NK-92 treated with Interleukin-12 subunit alpha and Interleukin-12 subunit beta, amount 100 ng/mL, for 24 hours (cell line): ENCODE measurements around the gene CDC42BPA.

Source experiments
- DNase-seq: peaks from one replicate; lab custom pipeline; 2025; lab: John Stamatoyannopoulos, UW

Gene CDC42BPA

DNA sequence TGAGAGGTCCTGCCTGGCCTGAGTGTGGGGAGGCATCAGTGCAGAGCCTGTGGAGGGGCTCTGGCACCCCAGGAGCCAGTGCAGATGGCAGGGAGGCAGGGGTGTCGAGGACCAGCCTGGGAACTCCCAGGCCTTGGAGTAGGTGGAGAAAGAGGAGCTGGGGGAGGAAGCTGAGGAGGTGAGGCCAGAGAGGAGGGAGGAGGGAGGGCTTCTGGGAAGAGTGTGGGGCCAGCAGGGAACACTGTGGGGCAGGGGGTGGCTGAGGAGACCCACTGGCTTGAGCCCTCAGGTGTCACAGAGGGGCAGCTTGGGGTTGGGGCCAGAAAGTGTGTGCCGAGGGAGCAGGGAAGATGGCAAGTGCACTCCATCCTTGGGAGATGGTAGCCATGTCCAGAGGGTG is 374.4 kb downstream of the CDC42BPA start:
- no peak for DNase-seq

DNA sequence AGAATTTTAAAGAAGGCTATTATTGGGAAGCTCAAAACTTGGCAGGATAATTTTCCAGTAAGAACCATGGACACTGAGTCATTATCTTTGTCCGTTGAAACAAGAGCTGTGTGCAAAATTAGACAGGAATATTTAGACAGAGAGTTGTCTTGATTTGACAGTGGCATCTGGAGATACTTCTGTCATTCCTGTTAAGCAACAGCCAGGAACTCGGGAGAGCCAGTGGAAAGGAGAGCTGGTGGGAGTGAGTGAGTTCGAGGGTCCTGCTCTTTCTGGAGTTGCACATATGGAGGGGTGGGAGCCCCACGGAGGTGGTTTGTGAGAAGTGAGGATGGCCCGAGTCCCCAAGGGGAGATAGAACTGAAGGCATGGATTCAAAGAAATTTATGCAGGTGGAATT is 375.1 kb downstream of the CDC42BPA start:
- DNase-seq, result no peak

GRCh38 chr1:226942392-226942791 is 375.9 kb downstream of the CDC42BPA start:
- no peak for DNase-seq

GRCh38 chr1:226940806-226941067 is 377.6 kb downstream of the CDC42BPA start:
- no peak for DNase-seq

GRCh38 chr1:226940029-226940805 is 378.1 kb downstream of the CDC42BPA start, which contains the start of gene COQ8A:
TSS of gene COQ8A (plus strand) at chr1:226940294. CDS start at chr1:226961386, 21,092 bp downstream.
- DNase-seq, result peak; percentile 98
